Vagina (tissue), 2 donors: ENCODE results near the gene SEMA4D. TPM values are rescaled to one million over a fixed set of nuclear protein-coding genes. Genes with fewer than 3 reads are reported as not detected.

Source experiments
- DNase-seq, 2 donors: peaks; one replicate each; pipeline ENCODE4 v3.0.0-alpha.2; 2017; ENCODE audit errors: extremely low spot score in 2 of 2
- H3K27ac ChIP-seq: fragments of 200-600 bp; sonication (generic); one replicate; pipeline ENCODE4 v1.5.1; 2019
- H3K27me3 ChIP-seq: fragments of 200-600 bp; sonication (generic); one replicate; pipeline ENCODE4 v1.5.1; 2019
- H3K36me3 ChIP-seq, 2 donors: fragments of 200-600 bp; sonication (generic); one replicate each; pipeline ENCODE4 v1.5.1; 2017 to 2019
- H3K4me1 ChIP-seq: fragments of 200-600 bp; sonication (generic); one replicate; pipeline ENCODE4 v1.5.1; 2019
- H3K4me3 ChIP-seq, 2 donors: fragments of 200-600 bp; sonication (generic); 1 replicate in 1 of 2; 2 replicates in 1 of 2; pipeline ENCODE4 v1.5.1; 2016 to 2019
- H3K9me3 ChIP-seq: fragments of 200-600 bp; sonication (generic); one replicate; pipeline ENCODE4 v1.5.1; 2019
- POLR2A ChIP-seq, 2 donors: fragments of 450-650 bp; IDR thresholded peaks; one replicate each; pipeline ENCODE4 v1.6.1; 2017; ENCODE audit warnings: antibody characterized with exemption in 2 of 2, mild to moderate bottlenecking in 2 of 2, moderate library complexity in 2 of 2
- POLR2AphosphoS5 ChIP-seq, 2 donors: sonication (generic); formaldehyde crosslinking; IDR thresholded peaks; one replicate each; pipeline ENCODE4 v1.9.0; 2017; ENCODE audit warnings: antibody characterized with exemption in 2 of 2, mild to moderate bottlenecking in 2 of 2, low read depth in 1 of 2; ENCODE audit not compliant: insufficient read depth in 1 of 2
- intact Hi-C: fragments of 100-400 bp; cut with DNase I; formaldehyde crosslinking; loops from one replicate; pipeline ENCODE4 v1.15.1; 2023
- total RNA-seq: library from RNA; depleted of rRNA; stranded (reverse); fragments of >200 nt; gene quantifications from one replicate; pipeline ENCODE4 v1.2.3, GENCODE V29; 2016
- TF ChIP-seq, protein P1 (sequence below), 3 experiments: fragments of 450-650 bp in 2 of 3; fragments of 200-600 bp in 1 of 3; sonication (generic) in 1 of 3; IDR thresholded peaks; one replicate each; pipeline ENCODE4 v1.5.1; 2017 to 2019; ENCODE audit warnings: antibody characterized with exemption in 3 of 3, mild to moderate bottlenecking in 2 of 3, moderate library complexity in 2 of 3

SEMA4D gene
- total RNA-seq, 1 donor from 2014 or later: 39.3 TPM

GRCh38 chr9:89505911-89506310 is 8.0 kb upstream of the SEMA4D start:
- TF ChIP-seq, protein P1, sequence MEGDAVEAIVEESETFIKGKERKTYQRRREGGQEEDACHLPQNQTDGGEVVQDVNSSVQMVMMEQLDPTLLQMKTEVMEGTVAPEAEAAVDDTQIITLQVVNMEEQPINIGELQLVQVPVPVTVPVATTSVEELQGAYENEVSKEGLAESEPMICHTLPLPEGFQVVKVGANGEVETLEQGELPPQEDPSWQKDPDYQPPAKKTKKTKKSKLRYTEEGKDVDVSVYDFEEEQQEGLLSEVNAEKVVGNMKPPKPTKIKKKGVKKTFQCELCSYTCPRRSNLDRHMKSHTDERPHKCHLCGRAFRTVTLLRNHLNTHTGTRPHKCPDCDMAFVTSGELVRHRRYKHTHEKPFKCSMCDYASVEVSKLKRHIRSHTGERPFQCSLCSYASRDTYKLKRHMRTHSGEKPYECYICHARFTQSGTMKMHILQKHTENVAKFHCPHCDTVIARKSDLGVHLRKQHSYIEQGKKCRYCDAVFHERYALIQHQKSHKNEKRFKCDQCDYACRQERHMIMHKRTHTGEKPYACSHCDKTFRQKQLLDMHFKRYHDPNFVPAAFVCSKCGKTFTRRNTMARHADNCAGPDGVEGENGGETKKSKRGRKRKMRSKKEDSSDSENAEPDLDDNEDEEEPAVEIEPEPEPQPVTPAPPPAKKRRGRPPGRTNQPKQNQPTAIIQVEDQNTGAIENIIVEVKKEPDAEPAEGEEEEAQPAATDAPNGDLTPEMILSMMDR (IDR thresholded peaks at IDR 0.05): no peak
- no peak for TF ChIP-seq POLR2A (IDR thresholded peaks at IDR 0.05)
- no peaks in the 10 kb centered on the region for H3K9me3 ChIP-seq
- H3K36me3 ChIP-seq: no peaks in the 10 kb centered on the region
- no peak overlapping the region for H3K27ac ChIP-seq
- intact Hi-C loops: no loop called here
- no peaks in the 10 kb centered on the region for H3K27me3 ChIP-seq
- no peaks in the 10 kb centered on the region for H3K4me1 ChIP-seq
- no peak overlapping the region for H3K4me3 ChIP-seq
- DNase-seq: no peak

DNA sequence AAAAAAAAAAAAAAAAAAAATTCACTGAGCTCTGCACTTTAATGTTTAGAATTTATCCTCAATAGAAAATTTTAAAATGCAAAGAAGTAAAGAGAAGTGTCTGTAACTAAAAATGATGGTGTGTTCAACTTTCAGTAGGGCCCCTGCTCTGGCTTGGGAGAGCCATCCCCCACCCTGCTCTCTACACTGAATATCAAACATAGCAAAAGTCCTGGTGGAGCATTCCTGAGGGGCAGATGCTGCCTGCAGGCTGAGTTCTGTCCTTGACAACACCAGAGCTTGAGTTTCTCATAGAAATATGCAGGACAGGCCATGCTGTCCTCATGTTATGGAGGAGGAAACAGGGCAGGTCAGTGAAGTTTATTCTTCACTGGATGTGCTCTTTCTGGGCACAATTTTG is 7.1 kb upstream of the SEMA4D start:
- intact Hi-C loops: no loop called here
- no peaks in the 10 kb centered on the region for H3K9me3 ChIP-seq
- no peaks in the 10 kb centered on the region for H3K36me3 ChIP-seq
- H3K4me1 ChIP-seq: no peaks in the 10 kb centered on the region
- TF ChIP-seq, protein P1 (IDR thresholded peaks at IDR 0.05): no peak
- no peak for TF ChIP-seq POLR2AphosphoS5 (IDR thresholded peaks at IDR 0.05; ENCODE audit: insufficient read depth in 1 of 2, low read depth in 1 of 2)
- no peak for TF ChIP-seq POLR2A (IDR thresholded peaks at IDR 0.05)
- H3K4me3 ChIP-seq: no peak overlapping the region
- H3K27ac ChIP-seq: no peak overlapping the region
- no peaks in the 10 kb centered on the region for H3K27me3 ChIP-seq
- DNase-seq: no peak

- Histone ChIP-seq H3K36me3 (no peaks in the 10 kb centered on the region), H3K4me3 (no peak overlapping the region), H3K27me3 (no peaks in the 10 kb centered on the region), H3K4me1 (peaks cover 16% of the 10 kb centered on the region), H3K9me3 (no peaks in the 10 kb centered on the region), H3K27ac (no peak overlapping the region)
- DNase-seq: no peak
- TF ChIP-seq POLR2A (IDR thresholded peaks at IDR 0.05): no peak
- TF ChIP-seq, protein P1 (IDR thresholded peaks at IDR 0.05): no peak
- no peak for TF ChIP-seq POLR2AphosphoS5 (IDR thresholded peaks at IDR 0.05; ENCODE audit: insufficient read depth in 1 of 2, low read depth in 1 of 2)
- intact Hi-C loops: no loop called here
These were observed 4.8 kb upstream of the SEMA4D start for GRCh38 chr9:89502671-89503070.

- no peak for TF ChIP-seq POLR2AphosphoS5 (IDR thresholded peaks at IDR 0.05; ENCODE audit: insufficient read depth in 1 of 2, low read depth in 1 of 2)
- TF ChIP-seq, protein P1 (IDR thresholded peaks at IDR 0.05): no peak
- TF ChIP-seq POLR2A (IDR thresholded peaks at IDR 0.05): no peak
- H3K9me3 ChIP-seq: no peaks in the 10 kb centered on the region
- H3K27me3 ChIP-seq: no peaks in the 10 kb centered on the region
- DNase-seq: no peak
- no peak overlapping the region for H3K27ac ChIP-seq
- H3K4me3 ChIP-seq: no peak overlapping the region
- H3K4me1 ChIP-seq: peaks cover 17% of the 10 kb centered on the region
- H3K36me3 ChIP-seq: no peaks in the 10 kb centered on the region
- intact Hi-C loops: no loop called here
These were observed 4.2 kb upstream of the SEMA4D start for GRCh38 chr9:89502038-89502601.

DNA sequence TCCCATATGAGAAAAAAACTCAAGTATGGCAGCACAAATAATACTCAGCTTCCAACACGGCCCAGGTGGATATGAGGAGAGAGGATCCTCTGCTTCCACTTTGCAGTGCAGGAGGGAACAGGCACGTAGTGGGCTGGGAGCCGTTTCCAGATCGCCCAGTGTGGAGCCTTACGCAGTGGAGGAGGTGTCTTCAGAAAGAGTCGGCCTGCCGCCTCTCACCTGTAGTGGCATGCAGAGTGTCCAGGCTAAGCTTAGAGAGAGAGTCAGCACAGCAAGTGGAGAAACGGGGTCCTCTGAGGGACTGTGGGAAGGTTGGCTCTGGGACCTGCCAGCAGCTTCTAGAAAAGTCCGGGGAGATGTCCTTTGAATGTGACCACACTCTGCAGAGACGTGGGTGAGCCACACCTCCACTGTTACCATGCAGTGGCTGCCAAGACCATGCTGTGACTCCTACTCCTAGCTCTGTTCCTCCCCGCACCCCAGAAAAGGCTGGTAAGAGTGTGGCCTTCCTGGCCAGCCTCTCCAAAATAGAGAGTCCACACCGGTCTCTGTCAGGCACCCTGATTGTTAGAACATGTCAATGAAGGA is 3.5 kb upstream of the SEMA4D start:
- no peak overlapping the region for H3K27ac ChIP-seq
- TF ChIP-seq POLR2AphosphoS5 (IDR thresholded peaks at IDR 0.05; ENCODE audit: insufficient read depth in 1 of 2, low read depth in 1 of 2) (no peak), POLR2A (IDR thresholded peaks at IDR 0.05) (no peak)
- TF ChIP-seq, protein P1 (IDR thresholded peaks at IDR 0.05): no peak
- no peaks in the 10 kb centered on the region for H3K27me3 ChIP-seq
- no peaks in the 10 kb centered on the region for H3K36me3 ChIP-seq
- peaks cover 24% of the 10 kb centered on the region for H3K4me1 ChIP-seq
- H3K4me3 ChIP-seq: no peak overlapping the region
- no peaks in the 10 kb centered on the region for H3K9me3 ChIP-seq
- intact Hi-C loops: no loop called here
- no peak for DNase-seq
